GM18951 (cell line): ENCODE results near the gene GUK1.
"Not testable (repeated sequence)": the region's sequence is repeated elsewhere in the genome, so short reads cannot be mapped to it uniquely, and the experiment has no call there.

Source experiments
- POLR2A ChIP-seq: IDR thresholded peaks from 4 replicates; pipeline ENCODE4 v1.6.1; 2011; ENCODE audit warnings: mild to moderate bottlenecking; ENCODE audit not compliant: insufficient read length, insufficient read depth; ENCODE audit errors: extremely low read depth
- in situ Hi-C: fragments of 300-500 bp; cut with MboI; formaldehyde crosslinking; loops from one replicate; pipeline ENCODE4 v1.12.0; 2022; ENCODE audit warnings: low sequenced_read_pairs, mixed read lengths, inconsistent platforms; ENCODE audit not compliant: unreplicated experiment

The GUK1 gene

DNA sequence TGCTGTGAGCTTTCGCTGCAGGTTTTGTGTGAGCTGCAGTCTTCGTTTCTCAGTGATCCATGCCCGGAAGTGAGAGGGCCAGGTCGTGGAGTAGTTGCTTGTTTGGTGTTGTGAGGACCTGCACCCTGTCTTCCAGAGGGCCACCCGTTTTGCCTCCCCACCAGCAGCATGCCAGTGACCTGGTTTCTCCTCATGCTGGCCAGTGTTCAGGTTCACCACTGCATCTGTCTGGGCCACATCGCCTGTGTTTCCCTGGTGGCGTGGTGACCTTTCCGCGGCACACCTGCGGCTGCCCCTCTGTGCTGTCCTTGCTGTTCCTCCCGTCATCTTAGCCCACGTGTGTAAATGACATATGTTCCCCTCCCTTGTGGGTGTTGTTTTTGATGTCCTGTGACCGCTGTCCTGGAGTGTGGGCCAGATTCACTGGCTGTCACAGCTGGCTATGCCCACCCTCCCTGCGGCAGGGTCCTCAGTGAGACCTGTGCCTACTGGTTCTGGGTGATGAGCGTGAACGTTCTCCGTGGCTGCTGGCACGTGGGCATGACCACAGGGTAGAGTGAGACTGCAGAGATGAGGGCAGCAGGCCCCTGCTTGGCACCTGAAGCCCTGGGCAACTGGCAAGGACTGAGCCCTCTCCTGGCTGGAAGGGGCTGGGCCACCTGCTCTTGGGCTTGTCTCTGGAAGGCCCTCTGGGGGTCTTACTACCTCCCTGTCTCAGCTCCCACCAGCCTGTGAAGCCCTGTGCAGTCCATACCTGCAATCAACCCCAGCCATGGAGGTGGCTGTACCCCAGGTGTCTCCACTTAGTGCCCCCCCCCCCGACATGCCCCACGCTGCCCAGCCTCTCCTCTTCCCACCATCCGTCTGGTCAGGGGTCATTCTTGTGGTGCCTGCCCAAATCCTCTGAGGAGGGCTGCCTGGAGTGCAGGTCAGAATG lies 32.8 kb downstream of the GUK1 start:
- in situ Hi-C loops = no loop called here
- TF ChIP-seq POLR2A = no peak

DNA sequence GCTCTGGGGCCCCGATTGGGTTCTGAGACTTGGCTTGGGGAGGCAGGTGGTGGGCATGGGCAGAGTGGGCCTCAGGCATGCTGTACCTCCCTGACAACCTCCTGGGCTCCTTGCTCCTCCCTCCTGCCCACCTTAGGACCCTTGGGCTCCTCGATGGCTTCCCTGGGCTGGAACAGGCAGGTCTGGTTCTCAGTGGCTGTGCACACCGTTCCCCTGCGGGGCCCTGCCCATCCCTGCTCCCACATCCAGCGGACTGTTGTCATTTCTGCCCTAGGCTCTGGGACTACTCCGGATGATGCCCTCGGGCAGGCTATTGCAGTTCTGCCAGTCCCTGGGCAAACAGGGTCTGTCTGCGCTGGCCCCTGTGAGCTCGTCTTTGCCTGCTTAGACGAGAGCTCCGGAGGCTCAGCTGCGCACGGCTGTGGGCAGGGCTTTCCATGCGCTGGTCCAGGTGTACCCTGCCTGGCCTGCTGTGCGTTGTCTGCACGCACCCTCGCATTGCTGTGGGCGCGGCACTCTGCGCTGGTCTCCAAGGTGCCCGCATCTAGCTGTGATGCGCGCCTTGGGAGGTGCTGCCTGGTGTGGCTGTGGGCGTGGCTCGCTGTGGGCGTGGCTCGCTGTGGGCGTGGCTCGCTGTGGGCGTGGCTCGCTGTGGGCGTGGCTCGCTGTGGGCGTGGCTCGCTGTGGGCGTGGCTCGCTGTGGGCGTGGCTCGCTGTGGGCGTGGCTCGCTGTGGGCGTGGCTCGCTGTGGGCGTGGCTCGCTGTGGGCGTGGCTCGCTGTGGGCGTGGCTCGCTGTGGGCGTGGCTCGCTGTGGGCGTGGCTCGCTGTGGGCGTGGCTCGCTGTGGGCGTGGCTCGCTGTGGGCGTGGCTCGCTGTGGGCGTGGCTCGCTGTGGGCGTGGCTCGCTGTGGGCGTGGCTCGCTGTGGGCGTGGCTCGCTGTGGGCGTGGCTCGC lies 33.7 kb downstream of the GUK1 start:
- in situ Hi-C loops = not testable (repeated sequence)

GRCh38 chr1:228174482-228175315 lies 34.6 kb downstream of the GUK1 start:
- in situ Hi-C loops = no loop called here
- TF ChIP-seq POLR2A = no peak

- in situ Hi-C loops = no loop called here
- no peak for TF ChIP-seq POLR2A
Measured at GRCh38 chr1:228175316-228176023, 35.4 kb downstream of the GUK1 start.

DNA sequence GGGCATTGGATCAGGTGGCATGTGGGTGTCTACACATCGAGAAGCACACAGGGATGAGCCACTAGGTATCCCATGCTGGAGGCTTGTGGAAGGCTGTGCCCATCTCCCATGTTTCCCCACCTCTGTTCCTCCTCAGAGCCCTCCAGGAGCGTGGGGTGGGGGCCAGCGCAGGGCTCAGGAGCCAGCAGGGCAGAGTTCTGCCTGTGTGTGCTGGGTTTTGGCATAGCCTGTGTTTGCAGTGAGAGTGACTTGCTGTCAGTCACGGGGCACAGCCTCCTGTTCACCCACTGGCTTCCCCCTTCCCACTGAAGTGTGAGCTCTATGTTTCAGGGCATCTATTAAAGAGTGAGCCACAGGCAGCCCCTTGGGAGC lies 35.9 kb downstream of the GUK1 start:
- TF ChIP-seq POLR2A = no peak
- in situ Hi-C loops = no loop called here

DNA sequence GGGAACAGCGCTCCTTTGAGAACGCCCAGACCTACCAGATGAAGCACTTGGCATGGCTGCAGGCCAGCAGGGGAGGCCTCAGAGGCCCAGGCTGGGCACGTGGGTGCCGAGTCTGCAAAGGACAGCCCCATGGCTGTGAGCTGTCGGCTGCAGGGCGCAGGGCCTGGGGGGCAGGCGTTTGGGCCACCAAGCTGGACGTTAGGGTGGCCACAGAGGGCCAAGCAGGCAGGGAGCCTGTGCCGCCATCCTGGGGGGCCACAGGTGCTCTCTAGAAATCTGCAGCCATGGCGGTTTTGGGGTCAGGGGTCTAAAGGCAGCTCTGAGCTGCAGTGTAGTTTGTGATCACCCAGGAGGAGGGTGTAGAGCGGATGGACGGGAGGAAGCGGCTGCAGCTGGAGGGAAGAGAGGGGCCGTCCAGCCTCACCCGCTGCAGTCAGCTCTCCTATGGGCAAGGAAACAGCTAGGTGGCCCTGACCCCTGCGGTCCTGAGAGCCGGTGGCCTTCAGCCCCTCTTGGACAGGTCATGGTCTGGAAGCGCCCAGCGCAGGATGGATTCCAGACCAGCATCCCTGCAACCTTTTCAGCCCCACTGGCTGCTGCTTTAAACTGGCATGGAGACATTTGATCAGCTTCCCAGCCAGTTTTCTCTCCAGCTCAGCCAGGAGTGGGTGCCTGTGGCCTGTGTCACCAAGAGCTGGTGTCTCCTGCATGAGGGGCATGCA lies 36.5 kb downstream of the GUK1 start:
- in situ Hi-C loops = no loop called here
- TF ChIP-seq POLR2A = no peak

DNA sequence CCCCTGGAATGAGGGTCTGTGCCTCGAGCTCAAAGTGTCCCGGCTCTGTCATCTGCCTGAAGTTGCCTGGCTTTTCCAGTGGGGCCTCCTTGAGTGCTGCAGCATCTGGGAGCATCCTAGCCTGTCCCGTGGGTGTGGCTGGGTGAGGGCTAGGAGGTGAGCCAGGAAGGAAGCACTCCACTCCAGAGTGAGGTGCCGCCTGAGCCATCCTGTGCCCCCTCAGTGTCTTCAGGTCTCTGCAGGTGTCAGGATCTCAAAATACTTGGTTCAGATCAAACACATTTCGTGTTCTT lies 37.0 kb downstream of the GUK1 start:
- in situ Hi-C loops = no loop called here
- no peak for TF ChIP-seq POLR2A

GRCh38 chr1:228177721-228178710 lies 37.9 kb downstream of the GUK1 start:
- in situ Hi-C loops = no loop called here
- no peak for TF ChIP-seq POLR2A

DNA sequence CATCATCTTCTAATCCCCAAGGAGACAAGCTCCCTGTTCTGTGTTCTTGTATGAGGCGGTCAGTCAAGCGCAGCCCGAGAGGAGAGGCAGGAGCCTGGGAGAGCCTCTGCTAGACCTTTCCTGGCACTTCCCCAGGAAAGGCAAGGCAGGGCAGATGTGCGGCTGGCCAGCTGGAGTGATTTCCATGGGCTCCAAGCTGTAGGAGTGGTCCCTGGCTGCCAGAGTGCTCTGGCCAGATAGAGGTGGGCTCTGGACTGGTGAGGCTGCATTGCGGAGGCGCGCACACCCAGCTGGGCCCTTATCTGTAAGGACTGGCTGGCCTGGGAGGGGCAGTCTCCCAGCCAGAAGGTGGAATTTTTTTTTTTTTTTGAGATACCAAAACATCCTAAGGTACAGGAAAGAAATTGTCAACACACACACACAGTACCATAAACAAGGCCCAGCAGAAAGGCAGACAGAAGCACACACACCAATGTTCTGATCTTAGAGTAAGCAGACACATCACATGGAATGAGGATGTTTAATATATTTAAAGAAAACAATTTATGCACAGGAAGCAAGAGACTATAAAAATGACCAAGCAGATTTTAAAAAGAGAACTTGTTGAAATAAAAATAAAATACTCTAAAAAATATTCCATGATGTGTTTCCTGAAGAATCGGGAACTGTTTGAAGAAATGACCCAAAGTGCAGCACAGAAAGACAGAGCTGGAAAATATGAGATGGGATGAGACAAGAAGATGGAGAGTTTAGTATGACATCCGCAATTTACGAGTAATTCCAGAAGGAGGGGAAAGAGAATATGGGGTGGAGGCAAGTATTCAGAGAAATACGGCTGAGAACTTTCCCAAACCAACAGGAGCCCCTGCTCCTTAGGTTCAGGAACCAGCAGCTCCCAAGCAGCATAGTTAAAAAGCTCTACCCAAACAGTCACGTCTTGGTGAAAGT lies 38.9 kb downstream of the GUK1 start:
- no peak for TF ChIP-seq POLR2A
- in situ Hi-C loops = no loop called here
